Upper lobe of left lung (tissue), 6 donors: ENCODE data around the gene OCEL1. TPM values are rescaled to one million over a fixed set of nuclear protein-coding genes. Genes with fewer than 3 reads are reported as not detected.

ENCODE experiments used
- ATAC-seq, 2 donors: fragments of 200-7000 bp; cut with Tn5 transposase; one replicate each; pipeline ENCODE4 v1.9.1; 2022; ENCODE audit warnings: mild to moderate bottlenecking in 2 of 2, moderate library complexity in 2 of 2; ENCODE audit not compliant: low FRiP score in 2 of 2
- DNase-seq, 2 donors: peaks; one replicate each; pipeline ENCODE4 v3.0.0-alpha.2; 2019 to 2020
- H3K27ac ChIP-seq, 4 donors: fragments of 200-600 bp; sonication (generic); one replicate each; pipeline ENCODE4 v1.5.1; 2016 to 2019
- H3K27me3 ChIP-seq, 4 donors: fragments of 200-600 bp; sonication (generic); one replicate each; pipeline ENCODE4 v1.5.1; 2017 to 2019
- H3K36me3 ChIP-seq, 4 donors: fragments of 200-600 bp; sonication (generic); one replicate each; pipeline ENCODE4 v1.5.1; 2016 to 2019
- H3K4me1 ChIP-seq, 4 donors: fragments of 200-600 bp; sonication (generic); one replicate each; pipeline ENCODE4 v1.5.1; 2018 to 2019
- H3K4me3 ChIP-seq, 4 donors: fragments of 200-600 bp; sonication (generic); one replicate each; pipeline ENCODE4 v1.5.1; 2017 to 2019; ENCODE audit warnings: mild to moderate bottlenecking in 2 of 4, moderate library complexity in 1 of 4
- H3K9me3 ChIP-seq, 4 donors: fragments of 200-600 bp; sonication (generic); one replicate each; pipeline ENCODE4 v1.5.1; 2018 to 2019
- EP300 ChIP-seq, 4 donors: sonication (generic); formaldehyde crosslinking; IDR thresholded peaks; one replicate each; pipeline ENCODE4 v1.5.1; 2017; ENCODE audit warnings: antibody characterized with exemption in 4 of 4, control low read depth in 2 of 4
- POLR2A ChIP-seq, 4 donors: fragments of 450-650 bp; IDR thresholded peaks; one replicate each; pipeline ENCODE4 v1.5.1; 2016 to 2017; ENCODE audit warnings: antibody characterized with exemption in 4 of 4, mild to moderate bottlenecking in 2 of 4
- POLR2AphosphoS5 ChIP-seq, 2 donors: sonication (generic); formaldehyde crosslinking; IDR thresholded peaks; one replicate each; pipeline ENCODE4 v1.5.1; 2017; ENCODE audit warnings: antibody characterized with exemption in 2 of 2
- whole genome bisulfite sequencing, 2 donors: methylation state at CpG; one replicate each; pipeline ENCODE4 v1.1.5; 2017 to 2018; 5-methylcytosine and 5-hydroxymethylcytosine counted together
- total RNA-seq, 6 donors: library from RNA; depleted of rRNA in 4 of 6; stranded (reverse); fragments of >200 nt in 4 of 6; gene quantifications; one replicate each; pipeline versions ENCODE4 v1.1.0 to v1.2.1, GENCODE V29; 2016 to 2021
- TF ChIP-seq, protein P1 (sequence below), 6 experiments: fragments of 450-650 bp in 4 of 6; fragments of 200-600 bp in 2 of 6; sonication (generic) in 2 of 6; IDR thresholded peaks; one replicate each; pipeline ENCODE4 v1.5.1; 2016 to 2019; ENCODE audit warnings: antibody characterized with exemption in 6 of 6
- donor health status: DM: no; HTN: no; CAD: no; lungs with moderate emphysema.
- donor health status: DM: no; HTN: yes; CAD: no; lungs with severe emphysema.

Gene OCEL1
- total RNA-seq, result 10 to 100 TPM; 12.3 to 37.7 (median 25.8) TPM

DNA sequence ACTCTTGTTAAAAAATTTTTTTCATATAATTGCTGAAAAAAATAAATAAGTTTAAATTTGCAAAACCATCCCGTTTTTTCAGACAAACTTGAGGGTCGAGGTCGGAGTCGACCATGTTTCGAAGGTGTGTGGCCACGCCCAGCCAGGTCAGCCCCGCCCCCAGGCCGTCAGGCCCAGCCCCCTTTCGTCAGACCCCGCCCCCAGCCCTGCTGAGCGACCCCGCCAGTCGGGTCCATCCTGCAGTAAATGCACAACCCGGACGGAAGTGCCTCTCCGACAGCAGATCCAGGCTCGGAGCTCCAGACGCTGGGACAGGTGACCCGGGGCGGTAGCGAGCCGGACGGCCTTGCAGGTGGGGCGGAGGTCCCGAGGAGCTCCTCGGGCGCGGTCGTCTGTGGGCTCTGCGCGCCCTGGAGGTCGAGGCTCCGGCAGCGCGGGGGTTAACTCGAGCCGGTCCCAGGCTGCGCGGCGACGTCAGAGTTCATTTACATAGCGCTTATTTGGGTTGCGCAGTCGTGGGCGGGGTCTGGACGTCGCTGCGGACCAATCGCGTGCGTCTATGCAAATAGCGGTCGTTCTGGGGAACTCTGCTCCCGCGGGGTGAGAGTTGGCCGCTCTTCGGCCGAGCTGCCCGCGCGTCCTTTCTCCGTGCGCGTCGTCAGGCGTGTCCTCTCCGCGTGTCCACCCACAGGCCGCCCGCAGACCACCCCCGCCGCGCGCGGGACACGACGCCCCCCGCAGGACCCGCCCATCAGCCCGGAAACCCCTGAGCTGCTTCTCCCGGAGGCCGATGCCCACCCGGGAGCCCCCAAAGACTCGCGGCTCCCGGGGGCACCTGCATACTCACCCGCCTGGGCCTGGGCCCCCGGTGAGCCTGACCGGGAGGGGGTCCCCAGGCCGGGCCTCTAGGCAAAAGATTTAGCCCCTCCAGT is at the start of gene OCEL1:
Gene OCEL1 (plus strand): TSS at position 225 of the 932 bp plus-strand sequence. CDS start 22 bp downstream, at position 247.
- H3K9me3 ChIP-seq, result no peaks in the 10 kb centered on the region
- peak; percentile 98 to 99 for DNase-seq
- H3K27ac ChIP-seq, result peak within 1 kb of the TSS; percentile 83 to 92 (median 88)
- peak; percentile 97 to 98 for ATAC-seq
- peak in 1 of 4 donors; percentile 26 for TF ChIP-seq EP300 (IDR thresholded peaks at IDR 0.05)
- TF ChIP-seq, protein P1, sequence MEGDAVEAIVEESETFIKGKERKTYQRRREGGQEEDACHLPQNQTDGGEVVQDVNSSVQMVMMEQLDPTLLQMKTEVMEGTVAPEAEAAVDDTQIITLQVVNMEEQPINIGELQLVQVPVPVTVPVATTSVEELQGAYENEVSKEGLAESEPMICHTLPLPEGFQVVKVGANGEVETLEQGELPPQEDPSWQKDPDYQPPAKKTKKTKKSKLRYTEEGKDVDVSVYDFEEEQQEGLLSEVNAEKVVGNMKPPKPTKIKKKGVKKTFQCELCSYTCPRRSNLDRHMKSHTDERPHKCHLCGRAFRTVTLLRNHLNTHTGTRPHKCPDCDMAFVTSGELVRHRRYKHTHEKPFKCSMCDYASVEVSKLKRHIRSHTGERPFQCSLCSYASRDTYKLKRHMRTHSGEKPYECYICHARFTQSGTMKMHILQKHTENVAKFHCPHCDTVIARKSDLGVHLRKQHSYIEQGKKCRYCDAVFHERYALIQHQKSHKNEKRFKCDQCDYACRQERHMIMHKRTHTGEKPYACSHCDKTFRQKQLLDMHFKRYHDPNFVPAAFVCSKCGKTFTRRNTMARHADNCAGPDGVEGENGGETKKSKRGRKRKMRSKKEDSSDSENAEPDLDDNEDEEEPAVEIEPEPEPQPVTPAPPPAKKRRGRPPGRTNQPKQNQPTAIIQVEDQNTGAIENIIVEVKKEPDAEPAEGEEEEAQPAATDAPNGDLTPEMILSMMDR (IDR thresholded peaks at IDR 0.05), result peak in 2 of 6 experiments; percentile 7 to 9
- peak in 3 of 4 donors; percentile 29 to 80 (median 45) for TF ChIP-seq POLR2A (IDR thresholded peaks at IDR 0.05)
- peak; percentile 76 to 81 for TF ChIP-seq POLR2AphosphoS5 (IDR thresholded peaks at IDR 0.05)
- H3K36me3 ChIP-seq, result peaks cover 0 to 25% (median 10%) of the 10 kb centered on the region in 4 donors
- H3K27me3 ChIP-seq, result no peaks in the 10 kb centered on the region
- 1% methylated on average over 13 to 21 of the region's 90 CpGs for WGBS, 2 donors
- peak within 1 kb of the TSS; percentile 61 to 81 (median 77) for H3K4me3 ChIP-seq
- H3K4me1 ChIP-seq, result peaks cover 9 to 22% (median 14%) of the 10 kb centered on the region in 4 donors

GRCh38 chr19:17178291-17178690 is 47.7 kb upstream of the OCEL1 start:
- H3K4me1 ChIP-seq, result peaks cover 0 to 9% (median 7%) of the 10 kb centered on the region in 4 donors
- no peak for ATAC-seq
- peaks cover 2 to 89% (median 62%) of the 10 kb centered on the region in 4 donors for H3K36me3 ChIP-seq
- no peaks in the 10 kb centered on the region for H3K27me3 ChIP-seq
- no peaks in the 10 kb centered on the region for H3K9me3 ChIP-seq
- H3K27ac ChIP-seq, result no peak overlapping the region
- TF ChIP-seq POLR2A (IDR thresholded peaks at IDR 0.05) (no peak), POLR2AphosphoS5 (IDR thresholded peaks at IDR 0.05) (no peak), EP300 (IDR thresholded peaks at IDR 0.05) (no peak)
- TF ChIP-seq, protein P1 (IDR thresholded peaks at IDR 0.05), result no peak
- 94 to 96% methylated on average over 10 of the region's 10 CpGs for WGBS, 2 donors
- H3K4me3 ChIP-seq, result no peak overlapping the region
- DNase-seq, result no peak

GRCh38 chr19:17180997-17181702 is 44.9 kb upstream of the OCEL1 start:
- 85 to 91% methylated on average over 20 to 22 of the region's 22 CpGs for WGBS, 2 donors
- DNase-seq (no peak), ATAC-seq (no peak)
- Histone ChIP-seq H3K4me1 (peaks cover 0 to 13% (median 9%) of the 10 kb centered on the region in 4 donors), H3K9me3 (no peaks in the 10 kb centered on the region), H3K36me3 (peaks cover 2 to 85% (median 53%) of the 10 kb centered on the region in 4 donors), H3K27ac (no peak overlapping the region), H3K27me3 (no peaks in the 10 kb centered on the region), H3K4me3 (no peak overlapping the region)
- TF ChIP-seq POLR2AphosphoS5 (IDR thresholded peaks at IDR 0.05) (no peak), EP300 (IDR thresholded peaks at IDR 0.05) (no peak), POLR2A (IDR thresholded peaks at IDR 0.05) (no peak)
- TF ChIP-seq, protein P1 (IDR thresholded peaks at IDR 0.05), result no peak

DNA sequence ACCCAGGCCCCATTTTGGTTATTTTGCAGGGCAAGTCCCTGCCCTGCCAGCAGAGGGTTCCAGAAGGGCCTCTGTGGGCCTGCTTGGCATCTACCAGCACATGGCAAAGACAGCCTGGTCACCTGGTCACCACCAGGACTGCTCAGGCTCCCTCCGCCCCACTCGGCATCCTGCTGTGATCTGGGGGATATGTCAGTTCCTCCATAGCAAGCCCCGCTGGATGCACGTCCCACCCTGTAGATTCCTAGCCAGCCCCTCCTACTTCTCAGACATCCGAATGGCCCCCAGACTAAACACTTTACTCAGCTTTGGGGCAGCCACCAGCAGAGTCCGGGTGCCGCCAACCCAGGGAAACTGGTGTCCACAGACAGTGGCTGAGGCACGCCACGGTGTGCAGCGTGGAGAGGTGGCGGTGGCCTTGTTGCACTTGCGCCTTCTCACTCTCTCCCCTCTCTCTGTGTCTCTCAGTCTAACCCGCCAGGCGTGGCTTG is 42.7 kb upstream of the OCEL1 start:
- peak in 1 of 2 donors; percentile 40 for ATAC-seq
- no peak for DNase-seq
- no peak overlapping the region for H3K4me3 ChIP-seq
- no peak for TF ChIP-seq EP300 (IDR thresholded peaks at IDR 0.05)
- TF ChIP-seq POLR2A (IDR thresholded peaks at IDR 0.05), result no peak
- TF ChIP-seq, protein P1 (IDR thresholded peaks at IDR 0.05), result peak in 1 of 6 experiments; percentile 9
- no peaks in the 10 kb centered on the region for H3K27me3 ChIP-seq
- H3K36me3 ChIP-seq, result peaks cover 8 to 83% (median 52%) of the 10 kb centered on the region in 4 donors
- H3K9me3 ChIP-seq, result no peaks in the 10 kb centered on the region
- peak overlapping the region in 3 of 4 donors; percentile 10 to 64 (median 62) for H3K27ac ChIP-seq
- WGBS, 2 donors, result 65 to 68% methylated on average over 14 of the region's 14 CpGs
- peaks cover 0 to 13% (median 9%) of the 10 kb centered on the region in 4 donors for H3K4me1 ChIP-seq
